ENCODE results near the gene BHLHA15. TPM values are rescaled to one million over a fixed set of nuclear protein-coding genes. Genes with fewer than 3 reads are reported as not detected.

Gene BHLHA15
- total and polyA plus RNA-seq, 2 donors (not counting 1 experiment from before 2014, with no cell fraction given), result 0.33 TPM; not detected in 1

DNA sequence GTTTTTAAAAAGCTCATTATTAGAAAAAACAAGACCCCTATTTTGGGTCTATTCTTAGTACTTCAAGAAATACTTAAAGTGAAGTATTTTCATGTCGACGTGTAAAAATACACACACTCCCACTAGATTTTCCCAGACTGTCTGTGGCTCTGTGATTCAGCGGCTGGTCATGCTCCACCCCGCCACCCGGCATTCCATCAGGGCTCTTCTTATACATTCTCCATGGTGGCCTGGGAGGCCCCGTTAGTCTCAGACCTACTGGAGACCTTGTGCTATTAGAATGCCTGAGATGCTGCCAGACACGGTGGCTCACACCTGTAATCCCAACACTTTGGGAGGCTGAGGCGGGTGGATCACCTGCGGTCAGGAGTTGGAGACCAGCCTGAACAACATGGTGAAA is 27.7 kb downstream of the BHLHA15 start:
- no peak for TF ChIP-seq EZH2 (IDR thresholded peaks at IDR 0.05; ENCODE audit: low read length, missing control alignments)
- TF ChIP-seq, protein P1, sequence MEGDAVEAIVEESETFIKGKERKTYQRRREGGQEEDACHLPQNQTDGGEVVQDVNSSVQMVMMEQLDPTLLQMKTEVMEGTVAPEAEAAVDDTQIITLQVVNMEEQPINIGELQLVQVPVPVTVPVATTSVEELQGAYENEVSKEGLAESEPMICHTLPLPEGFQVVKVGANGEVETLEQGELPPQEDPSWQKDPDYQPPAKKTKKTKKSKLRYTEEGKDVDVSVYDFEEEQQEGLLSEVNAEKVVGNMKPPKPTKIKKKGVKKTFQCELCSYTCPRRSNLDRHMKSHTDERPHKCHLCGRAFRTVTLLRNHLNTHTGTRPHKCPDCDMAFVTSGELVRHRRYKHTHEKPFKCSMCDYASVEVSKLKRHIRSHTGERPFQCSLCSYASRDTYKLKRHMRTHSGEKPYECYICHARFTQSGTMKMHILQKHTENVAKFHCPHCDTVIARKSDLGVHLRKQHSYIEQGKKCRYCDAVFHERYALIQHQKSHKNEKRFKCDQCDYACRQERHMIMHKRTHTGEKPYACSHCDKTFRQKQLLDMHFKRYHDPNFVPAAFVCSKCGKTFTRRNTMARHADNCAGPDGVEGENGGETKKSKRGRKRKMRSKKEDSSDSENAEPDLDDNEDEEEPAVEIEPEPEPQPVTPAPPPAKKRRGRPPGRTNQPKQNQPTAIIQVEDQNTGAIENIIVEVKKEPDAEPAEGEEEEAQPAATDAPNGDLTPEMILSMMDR (conservative IDR thresholded peaks at IDR 0.05 in 1 of 2, IDR thresholded peaks at IDR 0.05 in 1 of 2; ENCODE audit: low read depth in 1 of 2, low read length in 2 of 2), result no peak
- DNase-seq (ENCODE audit: low read depth in 2 of 2), result peak in 1 of 2 donors; percentile 84
- Histone ChIP-seq H2AFZ (ENCODE audit: low read length) (no peak overlapping the region), H3K4me2 (ENCODE audit: extremely low read depth, insufficient read depth, low read length) (no peak overlapping the region), H4K20me1 (ENCODE audit: control insufficient read depth, extremely low read depth, insufficient read depth, low read length) (no peaks in the 10 kb centered on the region), H3K27ac (ENCODE audit: insufficient read depth, low read length) (no peak overlapping the region), H3K4me3 (replicated peaks in 1 of 4; ENCODE audit: control extremely low read depth in 1 of 4, insufficient read depth in 1 of 4, low read depth in 3 of 4, low read length in 4 of 4) (no peak overlapping the region), H3K4me1 (ENCODE audit: control insufficient read depth, extremely low read depth, insufficient read depth, low read length) (no peaks in the 10 kb centered on the region), H3K9me3 (ENCODE audit: control insufficient read depth, insufficient read depth, low read depth, low read length) (no peaks in the 10 kb centered on the region), H3K27me3 (ENCODE audit: control insufficient read depth, insufficient read depth, low read length) (no peaks in the 10 kb centered on the region), H3K36me3 (ENCODE audit: control insufficient read depth, insufficient read depth, low read length) (peaks cover 8% of the 10 kb centered on the region), H3K79me2 (ENCODE audit: control insufficient read depth, insufficient read depth, low read length) (no peaks in the 10 kb centered on the region), H3K9ac (ENCODE audit: insufficient read depth, low read length) (no peak overlapping the region)

DNA sequence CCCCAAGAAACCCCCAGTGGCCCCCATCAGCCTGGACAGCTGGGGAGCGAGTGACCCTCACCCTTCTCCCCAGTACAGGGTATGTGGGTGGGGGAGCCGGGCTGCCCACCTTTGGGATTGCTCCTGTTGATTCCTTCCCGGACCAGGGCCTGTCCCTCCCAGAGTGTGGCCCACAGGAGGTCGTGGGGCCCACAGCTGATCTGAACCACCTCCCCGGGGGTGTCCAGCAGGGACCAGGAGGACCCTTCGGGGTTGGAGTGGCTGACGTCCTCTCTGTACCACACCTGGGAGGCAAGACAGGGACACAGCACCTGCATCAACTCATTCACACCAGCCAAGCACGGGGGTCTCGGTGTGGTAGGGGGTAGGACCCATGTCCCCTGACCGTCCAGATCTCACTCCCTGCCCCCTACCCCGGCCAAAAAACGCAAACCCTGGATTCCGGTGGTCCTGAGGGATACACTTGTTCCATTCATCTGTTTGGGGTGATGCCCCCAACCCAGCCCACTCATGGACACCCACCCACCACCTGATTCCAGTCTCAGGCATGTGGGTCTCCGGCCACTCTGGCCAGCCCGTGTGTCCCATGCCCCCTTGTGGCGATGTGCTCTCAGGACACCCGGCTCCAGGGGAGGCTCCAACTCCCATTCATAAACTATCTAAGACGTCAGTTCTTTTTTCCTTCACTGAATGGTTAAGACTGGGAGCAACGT is 29.9 kb downstream of the BHLHA15 start:
- Histone ChIP-seq H3K36me3 (ENCODE audit: control insufficient read depth, insufficient read depth, low read length) (peaks cover 11% of the 10 kb centered on the region), H3K4me2 (ENCODE audit: extremely low read depth, insufficient read depth, low read length) (no peak overlapping the region), H3K4me3 (replicated peaks in 1 of 4; ENCODE audit: control extremely low read depth in 1 of 4, insufficient read depth in 1 of 4, low read depth in 3 of 4, low read length in 4 of 4) (no peak overlapping the region), H3K79me2 (ENCODE audit: control insufficient read depth, insufficient read depth, low read length) (no peaks in the 10 kb centered on the region), H3K9me3 (ENCODE audit: control insufficient read depth, insufficient read depth, low read depth, low read length) (no peaks in the 10 kb centered on the region), H3K27ac (ENCODE audit: insufficient read depth, low read length) (no peak overlapping the region), H4K20me1 (ENCODE audit: control insufficient read depth, extremely low read depth, insufficient read depth, low read length) (no peaks in the 10 kb centered on the region), H3K27me3 (ENCODE audit: control insufficient read depth, insufficient read depth, low read length) (no peaks in the 10 kb centered on the region), H3K4me1 (ENCODE audit: control insufficient read depth, extremely low read depth, insufficient read depth, low read length) (no peaks in the 10 kb centered on the region), H3K9ac (ENCODE audit: insufficient read depth, low read length) (no peak overlapping the region), H2AFZ (ENCODE audit: low read length) (no peak overlapping the region)
- TF ChIP-seq EZH2 (IDR thresholded peaks at IDR 0.05; ENCODE audit: low read length, missing control alignments), result no peak
- TF ChIP-seq, protein P1 (conservative IDR thresholded peaks at IDR 0.05 in 1 of 2, IDR thresholded peaks at IDR 0.05 in 1 of 2; ENCODE audit: low read depth in 1 of 2, low read length in 2 of 2), result peak; percentile 41 to 74
- peak; percentile 21 to 26 for DNase-seq (ENCODE audit: low read depth in 2 of 2)

DNA sequence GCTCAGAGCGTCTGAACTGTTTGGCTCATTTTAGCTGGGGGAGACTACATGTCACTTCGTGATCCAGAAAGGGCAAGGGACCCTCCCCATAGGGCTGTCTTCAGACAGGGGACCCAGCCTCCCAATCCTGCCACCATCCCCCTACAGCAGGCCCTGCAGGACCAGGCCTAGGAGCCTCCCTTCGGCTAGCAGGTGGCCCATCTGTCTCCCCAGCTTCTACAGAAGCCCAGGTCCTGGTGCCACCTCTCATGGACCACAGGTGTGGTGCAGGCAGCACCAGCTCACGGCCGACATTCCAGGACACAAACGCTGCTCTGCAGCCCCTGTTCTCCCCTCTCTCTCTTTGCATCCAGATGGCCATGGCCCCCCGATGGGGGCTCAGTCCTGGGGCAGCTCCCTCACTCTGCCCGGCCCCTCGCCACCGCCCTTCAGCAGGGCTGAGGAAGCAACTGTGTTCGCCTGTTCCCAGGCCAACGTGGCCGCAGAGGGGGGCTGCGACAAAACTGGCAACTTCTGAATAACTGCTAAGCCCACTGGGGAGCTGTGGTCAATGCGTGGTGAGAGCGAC is 30.5 kb downstream of the BHLHA15 start:
- Histone ChIP-seq H3K79me2 (ENCODE audit: control insufficient read depth, insufficient read depth, low read length) (no peaks in the 10 kb centered on the region), H3K36me3 (ENCODE audit: control insufficient read depth, insufficient read depth, low read length) (peaks cover 11% of the 10 kb centered on the region), H3K9ac (ENCODE audit: insufficient read depth, low read length) (no peak overlapping the region), H4K20me1 (ENCODE audit: control insufficient read depth, extremely low read depth, insufficient read depth, low read length) (no peaks in the 10 kb centered on the region), H2AFZ (ENCODE audit: low read length) (no peak overlapping the region), H3K4me1 (ENCODE audit: control insufficient read depth, extremely low read depth, insufficient read depth, low read length) (no peaks in the 10 kb centered on the region), H3K9me3 (ENCODE audit: control insufficient read depth, insufficient read depth, low read depth, low read length) (no peaks in the 10 kb centered on the region), H3K4me3 (replicated peaks in 1 of 4; ENCODE audit: control extremely low read depth in 1 of 4, insufficient read depth in 1 of 4, low read depth in 3 of 4, low read length in 4 of 4) (no peak overlapping the region), H3K27me3 (ENCODE audit: control insufficient read depth, insufficient read depth, low read length) (no peaks in the 10 kb centered on the region), H3K27ac (ENCODE audit: insufficient read depth, low read length) (no peak overlapping the region), H3K4me2 (ENCODE audit: extremely low read depth, insufficient read depth, low read length) (no peak overlapping the region)
- no peak for TF ChIP-seq EZH2 (IDR thresholded peaks at IDR 0.05; ENCODE audit: low read length, missing control alignments)
- TF ChIP-seq, protein P1 (conservative IDR thresholded peaks at IDR 0.05 in 1 of 2, IDR thresholded peaks at IDR 0.05 in 1 of 2; ENCODE audit: low read depth in 1 of 2, low read length in 2 of 2), result no peak
- no peak for DNase-seq (ENCODE audit: low read depth in 2 of 2)
